CD14-positive monocyte (primary cell): ENCODE data around the gene TRIM44. TPM values are rescaled to one million over a fixed set of nuclear protein-coding genes. Genes with fewer than 3 reads are reported as not detected.
A peak's percentile ranks its signal among the peaks of the same experiment; 100 is the strongest.

Experiments used
- DNase-seq, 3 donors: peaks; one replicate each; pipeline ENCODE4 v3.0.0-alpha.2; 2011 to 2022
- H2AFZ ChIP-seq: 2 replicates; pipeline ENCODE4 v1.6.0; 2012; ENCODE audit warnings: mild to moderate bottlenecking, low read depth, low read length, inconsistent platforms; ENCODE audit not compliant: insufficient read depth, poor library complexity, severe bottlenecking
- H3K27ac ChIP-seq, 2 donors: 1 replicate in 1 of 2; 2 replicates in 1 of 2; pipeline ENCODE4 v1.5.1; 2012 to 2013; ENCODE audit warnings: low read length in 2 of 2, control low read depth in 1 of 2, inconsistent platforms in 1 of 2, low read depth in 1 of 2, mild to moderate bottlenecking in 1 of 2
- H3K27me3 ChIP-seq, 2 donors: one replicate each; pipeline versions ENCODE4 v1.6.0 to v1.6.1; 2011 to 2013; ENCODE audit warnings: low read length in 2 of 2; ENCODE audit not compliant: control insufficient read depth in 2 of 2, insufficient read depth in 2 of 2
- H3K36me3 ChIP-seq, 2 donors: replicated peaks in 1 of 2; 1 replicate in 1 of 2; 2 replicates in 1 of 2; pipeline versions ENCODE4 v1.5.1 to v1.6.1; 2012 to 2013; ENCODE audit warnings: low read length in 2 of 2, control low read depth in 1 of 2, inconsistent platforms in 1 of 2, mild to moderate bottlenecking in 1 of 2; ENCODE audit not compliant: insufficient read depth in 2 of 2, control insufficient read depth in 1 of 2
- H3K4me1 ChIP-seq, 2 donors: 1 replicate in 1 of 2; 2 replicates in 1 of 2; pipeline versions ENCODE4 v1.5.1 to v1.6.1; 2012 to 2013; ENCODE audit warnings: low read length in 2 of 2, control low read depth in 1 of 2, inconsistent platforms in 1 of 2, mild to moderate bottlenecking in 1 of 2, moderate library complexity in 1 of 2; ENCODE audit not compliant: insufficient read depth in 2 of 2, control insufficient read depth in 1 of 2
- H3K4me2 ChIP-seq: replicated peaks from 2 replicates; pipeline ENCODE3; 2012; ENCODE audit warnings: low read length, moderate library complexity, mild to moderate bottlenecking; ENCODE audit not compliant: poor library complexity, severe bottlenecking; ENCODE audit errors: extremely low read depth
- H3K4me3 ChIP-seq, 3 experiments: fragments of 200-600 bp in 1 of 3; sonication (generic) in 1 of 3; replicated peaks in 1 of 3; 1 replicate in 2 of 3; 2 replicates in 1 of 3; pipeline ENCODE4 v1.5.1; 2011 to 2013; ENCODE audit warnings: low read length in 3 of 3, mild to moderate bottlenecking in 3 of 3, control low read depth in 2 of 3, low read depth in 2 of 3, inconsistent platforms in 1 of 3, moderate library complexity in 1 of 3
- H3K79me2 ChIP-seq: 2 replicates; pipeline ENCODE4 v1.6.0; 2012; ENCODE audit warnings: mild to moderate bottlenecking, control low read depth, inconsistent platforms, low read length, moderate library complexity; ENCODE audit not compliant: insufficient read depth
- H3K9ac ChIP-seq: 2 replicates; pipeline ENCODE4 v1.6.0; 2017; ENCODE audit warnings: low read length, mild to moderate bottlenecking; ENCODE audit not compliant: insufficient read depth, poor library complexity, severe bottlenecking
- H3K9me3 ChIP-seq, 2 donors: replicated peaks in 1 of 2; 1 replicate in 1 of 2; 2 replicates in 1 of 2; pipeline versions ENCODE4 v1.5.1 to v1.6.1; 2012 to 2013; ENCODE audit warnings: low read length in 2 of 2, control low read depth in 1 of 2; ENCODE audit not compliant: control insufficient read depth in 1 of 2, insufficient read depth in 1 of 2
- H4K20me1 ChIP-seq: 2 replicates; pipeline ENCODE4 v1.6.0; 2012; ENCODE audit warnings: mild to moderate bottlenecking, low read length, control low read depth, moderate library complexity; ENCODE audit not compliant: insufficient read depth
- H3K27ac Mint-ChIP-seq, 7 donors: one replicate each; pipeline ENCODE4 v1.8.0; 2020; ENCODE audit warnings: mild to moderate bottlenecking in 7 of 7, mixed read lengths in 7 of 7, moderate library complexity in 6 of 7, inconsistent platforms in 2 of 7
- H3K27me3 Mint-ChIP-seq, 3 donors: one replicate each; pipeline ENCODE4 v1.8.0; 2021 to 2022; ENCODE audit warnings: low read depth in 3 of 3, mild to moderate bottlenecking in 3 of 3, mixed read lengths in 3 of 3, moderate library complexity in 3 of 3, inconsistent platforms in 1 of 3
- H3K36me3 Mint-ChIP-seq, 2 donors: one replicate each; pipeline ENCODE4 v1.8.0; 2020; ENCODE audit warnings: mixed read lengths in 2 of 2, inconsistent platforms in 1 of 2, mild to moderate bottlenecking in 1 of 2
- H3K4me1 Mint-ChIP-seq: one replicate; pipeline ENCODE4 v1.8.0; 2020; ENCODE audit warnings: mild to moderate bottlenecking, mixed read lengths
- H3K4me3 Mint-ChIP-seq, 2 donors: one replicate each; pipeline ENCODE4 v1.8.0; 2020; ENCODE audit warnings: mild to moderate bottlenecking in 2 of 2, mixed read lengths in 2 of 2, moderate library complexity in 1 of 2
- H3K9me3 Mint-ChIP-seq, 7 donors: one replicate each; pipeline ENCODE4 v1.8.0; 2020 to 2022; ENCODE audit warnings: mixed read lengths in 7 of 7, mild to moderate bottlenecking in 6 of 7, moderate library complexity in 6 of 7, inconsistent platforms in 2 of 7
- CTCF ChIP-seq: fragments of 200-600 bp; IDR thresholded peaks from one replicate; pipeline ENCODE4 v1.8.0; 2022; ENCODE audit warnings: antibody characterized with exemption, mild to moderate bottlenecking
- WGBS: methylation state at CpG from one replicate; pipeline ENCODE4 v1.1.5; 2013; ENCODE audit warnings: missing lambda C conversion rate; ENCODE audit not compliant: insufficient coverage; 5-methylcytosine and 5-hydroxymethylcytosine counted together
- intact Hi-C, 2 donors: fragments of 100-400 bp; cut with micrococcal nuclease; formaldehyde crosslinking; loops; one replicate each; pipeline versions ENCODE4 v1.15.0 to v1.15.1; 2023
- polyA plus RNA-seq, 3 donors: library from polyadenylated mRNA; depleted of rRNA in 1 of 3; unstranded in 2 of 3; stranded (reverse) in 1 of 3; fragments of 300-500 nt in 2 of 3; fragments of >200 nt in 1 of 3; fragmentation: Illumina TruSeq in 2 of 3; gene quantifications; 1 replicate in 2 of 3; 2 replicates in 1 of 3; pipeline ENCODE4 v1.2.3, GENCODE V29; 2012 to 2021

The TRIM44 gene
- polyA plus RNA-seq, 3 donors, result 25.3 to 47.1 (median 45.9) TPM

GRCh38 chr11:35661534-35661933 lies 1.0 kb upstream of the TRIM44 start:
- H3K79me2 ChIP-seq, result peaks cover 33% of the 10 kb centered on the region
- peaks cover 15 to 43% (median 36%) of the 10 kb centered on the region in 3 donors for H3K27me3 Mint-ChIP-seq
- intact Hi-C loops, result loop anchor here in 1 of 2 donors (5.0 kb wide), 1 partner anchor 486 kb away; no protein-coding TSS in a partner anchor
- peaks cover 22 to 25% of the 10 kb centered on the region in 2 donors for H3K36me3 Mint-ChIP-seq
- H3K27ac Mint-ChIP-seq, result peak overlapping the region in 1 of 7 donors; percentile 0
- WGBS, result no CpG with 5 or more reads among the region's 5 CpGs
- H3K4me3 Mint-ChIP-seq, result peak overlapping the region; percentile 91 to 98
- H3K36me3 ChIP-seq, result no peaks in the 10 kb centered on the region
- no peak for TF ChIP-seq CTCF
- peak overlapping the region; percentile 79 to 95 (median 92) for H3K4me3 ChIP-seq
- H2AFZ ChIP-seq, result peak overlapping the region; percentile 96
- peaks cover 20 to 23% of the 10 kb centered on the region in 2 donors for H3K4me1 ChIP-seq
- no peak for DNase-seq
- H3K9me3 ChIP-seq, result peaks cover 16 to 18% of the 10 kb centered on the region in 2 donors
- peak overlapping the region; percentile 96 for H3K9ac ChIP-seq
- peak overlapping the region in 1 of 2 donors; percentile 95 for H3K27ac ChIP-seq
- peak overlapping the region; percentile 96 for H3K4me2 ChIP-seq
- peaks cover 13 to 23% of the 10 kb centered on the region in 2 donors for H3K27me3 ChIP-seq
- H3K9me3 Mint-ChIP-seq, result peaks cover 19 to 38% (median 36%) of the 10 kb centered on the region in 7 donors
- H4K20me1 ChIP-seq, result no peaks in the 10 kb centered on the region
- H3K4me1 Mint-ChIP-seq, result peaks cover 30% of the 10 kb centered on the region

- H3K9me3 Mint-ChIP-seq, result peaks cover 20 to 42% (median 40%) of the 10 kb centered on the region in 7 donors
- peaks cover 0 to under 1% of the 10 kb centered on the region in 2 donors for H3K36me3 ChIP-seq
- peaks cover under 1% of the 10 kb centered on the region for H4K20me1 ChIP-seq
- H2AFZ ChIP-seq, result peak overlapping the region; percentile 96
- TF ChIP-seq CTCF, result no peak
- H3K4me3 ChIP-seq, result peak overlapping the region; percentile 79 to 95 (median 92)
- intact Hi-C loops, result loop anchor here (2.0 to 5.0 kb wide), 2 partner anchors 485 to 627 kb away; partner anchors contain the start of gene COMMD9 (in 1 of the 2)
- DNase-seq, result no peak
- H3K27me3 ChIP-seq, result peaks cover 10 to 23% of the 10 kb centered on the region in 2 donors
- H3K36me3 Mint-ChIP-seq, result peaks cover 25 to 28% of the 10 kb centered on the region in 2 donors
- H3K9ac ChIP-seq, result peak overlapping the region; percentile 96
- peak overlapping the region; percentile 91 to 98 for H3K4me3 Mint-ChIP-seq
- H3K4me1 ChIP-seq, result peaks cover 20 to 23% of the 10 kb centered on the region in 2 donors
- peaks cover 30% of the 10 kb centered on the region for H3K4me1 Mint-ChIP-seq
- peak overlapping the region; percentile 92 to 99 (median 99) for H3K27ac Mint-ChIP-seq
- 9% methylated on average over 9 of the region's 12 CpGs for WGBS
- H3K79me2 ChIP-seq, result peaks cover 39% of the 10 kb centered on the region
- peaks cover 19 to 21% of the 10 kb centered on the region in 2 donors for H3K9me3 ChIP-seq
- H3K27me3 Mint-ChIP-seq, result peaks cover 15 to 39% (median 34%) of the 10 kb centered on the region in 3 donors
- peak overlapping the region; percentile 95 to 96 for H3K27ac ChIP-seq
- H3K4me2 ChIP-seq, result peak overlapping the region; percentile 96
Observed at GRCh38 chr11:35662061-35662648, 420 bp upstream of the TRIM44 start.
